ENCODE measurements around the gene SLC16A5.
A peak's percentile ranks its signal among the peaks of the same experiment; 100 is the strongest.

SLC16A5 gene

DNA sequence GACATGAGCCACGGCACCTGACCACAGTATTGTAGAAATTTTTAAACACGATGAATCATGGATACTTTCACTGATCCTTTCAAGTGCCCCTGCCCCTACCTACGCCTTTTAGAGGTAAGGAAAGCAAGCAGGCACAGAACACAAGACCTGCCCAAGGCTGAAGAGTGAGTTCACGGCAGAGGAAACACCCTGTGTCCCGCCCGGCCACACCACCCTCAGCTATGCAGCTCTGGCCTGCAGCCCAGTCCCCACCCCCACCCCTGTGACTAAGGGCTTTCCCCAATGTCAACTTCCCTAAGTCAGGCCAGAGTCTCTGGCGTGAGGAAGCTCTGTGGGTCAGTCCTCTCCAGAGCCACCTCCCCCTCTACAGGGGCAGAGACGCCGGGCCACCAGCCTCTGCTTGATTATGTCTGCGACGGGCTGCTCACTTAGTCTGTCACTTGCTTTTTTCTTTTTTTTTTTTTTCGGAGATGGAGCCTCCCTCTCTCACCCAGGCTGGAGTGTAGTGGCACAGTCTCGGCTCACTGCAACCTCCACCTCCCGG, 8.4 kb downstream of the SLC16A5 start:
- peaks cover 11% of the 10 kb centered on the region for H3K4me1 Mint-ChIP-seq
- no peaks in the 10 kb centered on the region for H3K27me3 Mint-ChIP-seq
- H3K4me3 Mint-ChIP-seq, result no peak overlapping the region
- ATAC-seq (replicated peaks; ENCODE audit: extremely low read depth, poor library complexity, severe bottlenecking) (no peak), DNase-seq (ENCODE audit: low spot score in 2 of 2) (no peak)
- no peak overlapping the region for H3K27ac Mint-ChIP-seq (ENCODE audit: low read depth)
- peaks cover 2% of the 10 kb centered on the region for H3K36me3 Mint-ChIP-seq (ENCODE audit: insufficient read depth)
- no peaks in the 10 kb centered on the region for H3K9me3 Mint-ChIP-seq

DNA sequence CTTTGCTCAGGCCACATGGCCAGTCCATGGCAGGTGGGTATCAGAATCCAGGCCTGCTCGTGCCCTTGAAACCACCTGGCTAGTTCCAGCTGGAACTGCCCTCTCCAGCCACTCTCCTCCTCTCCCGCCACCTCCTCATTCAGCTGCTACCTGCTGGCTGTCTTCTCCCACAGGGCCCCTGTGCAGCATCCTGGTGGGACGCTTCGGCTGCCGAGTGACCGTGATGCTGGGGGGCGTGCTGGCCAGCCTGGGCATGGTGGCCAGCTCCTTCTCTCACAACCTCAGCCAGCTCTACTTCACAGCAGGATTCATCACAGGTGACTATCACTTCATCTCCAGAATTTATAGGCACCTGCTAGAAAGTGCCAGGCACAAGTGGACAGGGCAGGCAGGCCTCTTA, 10.1 kb downstream of the SLC16A5 start:
- no peaks in the 10 kb centered on the region for H3K9me3 Mint-ChIP-seq
- H3K4me1 Mint-ChIP-seq, result no peaks in the 10 kb centered on the region
- H3K36me3 Mint-ChIP-seq (ENCODE audit: insufficient read depth), result peaks cover 2% of the 10 kb centered on the region
- DNase-seq (ENCODE audit: low spot score in 2 of 2), result no peak
- no peak overlapping the region for H3K4me3 Mint-ChIP-seq
- no peak overlapping the region for H3K27ac Mint-ChIP-seq (ENCODE audit: low read depth)
- H3K27me3 Mint-ChIP-seq, result no peaks in the 10 kb centered on the region
- no peak for ATAC-seq (replicated peaks; ENCODE audit: extremely low read depth, poor library complexity, severe bottlenecking)

DNA sequence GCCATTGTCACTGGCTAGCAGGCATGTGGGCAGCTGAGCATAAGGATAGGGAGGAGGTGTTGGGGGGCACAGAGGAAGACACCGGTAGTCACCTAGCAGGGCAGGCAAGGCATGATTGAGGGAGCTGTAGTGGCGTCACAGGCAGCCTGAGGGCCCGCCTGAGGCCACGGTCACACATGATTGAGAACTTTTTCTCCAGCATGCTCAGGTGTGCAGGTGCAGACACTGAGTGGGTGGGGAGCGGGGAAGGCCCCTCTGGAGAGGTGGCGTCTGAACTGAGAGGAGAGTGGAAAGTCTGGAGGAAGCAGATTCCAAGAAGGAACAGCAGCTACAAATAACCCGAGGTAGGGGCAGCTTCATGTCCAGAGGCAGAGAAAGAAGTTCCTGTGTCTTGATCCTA, 11.1 kb downstream of the SLC16A5 start:
- DNase-seq (ENCODE audit: low spot score in 2 of 2) (no peak), ATAC-seq (replicated peaks; ENCODE audit: extremely low read depth, poor library complexity, severe bottlenecking) (no peak)
- H3K4me3 Mint-ChIP-seq, result no peak overlapping the region
- H3K4me1 Mint-ChIP-seq, result no peaks in the 10 kb centered on the region
- peaks cover 2% of the 10 kb centered on the region for H3K36me3 Mint-ChIP-seq (ENCODE audit: insufficient read depth)
- H3K27ac Mint-ChIP-seq (ENCODE audit: low read depth), result no peak overlapping the region
- no peaks in the 10 kb centered on the region for H3K9me3 Mint-ChIP-seq
- H3K27me3 Mint-ChIP-seq, result no peaks in the 10 kb centered on the region

DNA sequence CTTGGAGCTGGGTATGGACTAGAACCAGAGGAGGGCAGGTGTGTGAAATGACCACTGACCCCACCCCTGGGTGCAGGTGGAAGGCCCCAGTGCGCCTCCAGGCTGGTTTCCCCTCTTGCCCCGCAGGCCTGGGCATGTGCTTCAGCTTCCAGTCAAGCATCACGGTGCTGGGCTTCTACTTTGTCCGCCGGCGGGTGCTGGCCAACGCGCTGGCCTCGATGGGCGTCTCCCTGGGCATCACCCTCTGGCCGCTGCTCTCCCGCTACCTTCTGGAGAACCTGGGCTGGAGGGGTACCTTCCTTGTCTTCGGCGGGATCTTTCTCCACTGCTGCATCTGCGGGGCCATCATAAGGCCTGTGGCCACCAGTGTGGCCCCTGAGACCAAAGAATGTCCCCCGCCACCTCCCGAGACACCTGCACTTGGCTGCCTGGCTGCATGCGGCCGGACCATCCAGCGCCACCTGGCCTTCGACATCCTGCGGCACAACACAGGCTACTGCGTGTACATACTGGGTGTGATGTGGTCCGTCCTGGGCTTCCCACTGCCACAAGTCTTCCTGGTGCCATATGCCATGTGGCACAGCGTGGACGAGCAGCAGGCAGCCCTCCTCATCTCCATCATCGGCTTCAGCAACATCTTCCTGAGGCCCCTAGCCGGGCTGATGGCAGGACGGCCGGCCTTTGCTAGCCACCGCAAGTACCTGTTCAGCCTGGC, 12.3 kb downstream of the SLC16A5 start:
- no peak for ATAC-seq (replicated peaks; ENCODE audit: extremely low read depth, poor library complexity, severe bottlenecking)
- Mint-ChIP-seq H3K36me3 (ENCODE audit: insufficient read depth) (no peaks in the 10 kb centered on the region), H3K9me3 (no peaks in the 10 kb centered on the region), H3K27me3 (no peaks in the 10 kb centered on the region), H3K27ac (ENCODE audit: low read depth) (no peak overlapping the region), H3K4me3 (no peak overlapping the region), H3K4me1 (no peaks in the 10 kb centered on the region)
- no peak for DNase-seq (ENCODE audit: low spot score in 2 of 2)

DNA sequence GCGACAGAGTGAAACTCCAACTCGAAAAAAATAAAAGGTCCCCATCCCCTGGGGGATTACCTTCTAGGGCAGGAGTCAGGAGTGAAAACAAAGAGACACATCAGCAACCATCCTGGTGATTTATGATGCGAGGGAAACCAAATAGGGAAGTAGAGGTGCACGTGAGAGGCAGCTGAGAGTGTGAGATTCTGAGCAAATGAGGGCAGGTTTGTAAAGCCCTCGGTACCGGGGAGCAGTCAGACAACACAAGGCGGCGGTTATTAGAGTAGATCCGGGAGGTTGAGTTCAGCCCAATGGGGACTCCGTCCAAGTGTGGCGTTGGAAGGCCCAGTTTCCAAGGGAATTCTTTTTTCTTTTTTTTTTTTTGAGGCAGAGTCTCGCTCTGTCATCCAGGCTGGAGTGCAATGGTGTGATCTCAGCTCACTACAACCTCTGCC, 14.6 kb downstream of the SLC16A5 start:
- Mint-ChIP-seq H3K9me3 (no peaks in the 10 kb centered on the region), H3K4me1 (no peaks in the 10 kb centered on the region), H3K27me3 (no peaks in the 10 kb centered on the region), H3K4me3 (no peak overlapping the region), H3K27ac (ENCODE audit: low read depth) (no peak overlapping the region), H3K36me3 (ENCODE audit: insufficient read depth) (no peaks in the 10 kb centered on the region)
- no peak for ATAC-seq (replicated peaks; ENCODE audit: extremely low read depth, poor library complexity, severe bottlenecking)
- DNase-seq (ENCODE audit: low spot score in 2 of 2), result no peak

DNA sequence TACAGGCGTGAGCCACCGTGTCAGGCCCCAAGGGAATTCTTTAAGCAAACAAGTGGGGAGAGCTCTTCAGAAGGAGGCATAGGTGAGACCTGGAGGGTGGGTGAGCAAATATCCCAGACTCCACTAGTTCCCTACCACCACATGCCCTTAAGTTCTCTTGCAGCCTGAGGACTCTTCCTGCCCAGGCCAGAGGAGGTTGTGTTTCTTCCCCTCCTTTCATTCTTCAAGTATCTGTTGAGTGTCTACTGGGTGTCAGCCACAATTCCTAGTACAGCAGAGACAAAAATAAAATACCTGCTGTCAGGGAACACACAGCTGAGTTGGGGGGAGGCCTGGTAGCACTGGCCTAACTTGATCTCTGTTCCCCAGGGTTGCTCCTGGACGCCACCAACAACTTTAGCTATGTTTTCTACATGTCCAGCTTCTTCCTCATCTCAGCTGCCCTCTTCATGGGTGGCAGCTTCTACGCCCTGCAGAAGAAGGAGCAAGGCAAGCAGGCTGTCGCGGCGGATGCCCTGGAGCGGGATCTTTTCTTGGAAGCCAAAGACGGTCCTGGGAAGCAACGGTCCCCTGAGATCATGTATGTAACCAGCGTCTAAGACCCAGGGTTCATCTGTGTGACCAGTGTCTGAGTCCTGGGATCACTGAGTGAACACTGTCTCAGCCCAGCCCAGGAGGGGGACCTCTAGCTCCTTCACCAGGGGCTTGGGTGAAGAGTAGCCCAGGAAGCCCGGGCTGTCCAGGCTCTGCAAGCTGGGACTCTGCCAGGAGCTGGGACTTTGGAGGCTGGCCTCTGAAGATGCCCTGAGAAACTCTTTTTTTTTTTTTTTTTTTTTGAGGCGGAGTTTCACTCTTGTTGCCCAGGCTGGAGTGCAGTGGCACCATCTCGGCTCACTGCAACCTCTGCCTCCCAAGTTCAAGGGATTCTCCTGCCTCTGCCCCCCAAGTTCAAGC, 16.1 kb downstream of the SLC16A5 start:
- Mint-ChIP-seq H3K27ac (ENCODE audit: low read depth) (no peak overlapping the region), H3K4me1 (peaks cover 1% of the 10 kb centered on the region), H3K27me3 (no peaks in the 10 kb centered on the region), H3K4me3 (no peak overlapping the region), H3K36me3 (ENCODE audit: insufficient read depth) (no peaks in the 10 kb centered on the region), H3K9me3 (no peaks in the 10 kb centered on the region)
- no peak for ATAC-seq (replicated peaks; ENCODE audit: extremely low read depth, poor library complexity, severe bottlenecking)
- DNase-seq (ENCODE audit: low spot score in 2 of 2), result no peak

DNA sequence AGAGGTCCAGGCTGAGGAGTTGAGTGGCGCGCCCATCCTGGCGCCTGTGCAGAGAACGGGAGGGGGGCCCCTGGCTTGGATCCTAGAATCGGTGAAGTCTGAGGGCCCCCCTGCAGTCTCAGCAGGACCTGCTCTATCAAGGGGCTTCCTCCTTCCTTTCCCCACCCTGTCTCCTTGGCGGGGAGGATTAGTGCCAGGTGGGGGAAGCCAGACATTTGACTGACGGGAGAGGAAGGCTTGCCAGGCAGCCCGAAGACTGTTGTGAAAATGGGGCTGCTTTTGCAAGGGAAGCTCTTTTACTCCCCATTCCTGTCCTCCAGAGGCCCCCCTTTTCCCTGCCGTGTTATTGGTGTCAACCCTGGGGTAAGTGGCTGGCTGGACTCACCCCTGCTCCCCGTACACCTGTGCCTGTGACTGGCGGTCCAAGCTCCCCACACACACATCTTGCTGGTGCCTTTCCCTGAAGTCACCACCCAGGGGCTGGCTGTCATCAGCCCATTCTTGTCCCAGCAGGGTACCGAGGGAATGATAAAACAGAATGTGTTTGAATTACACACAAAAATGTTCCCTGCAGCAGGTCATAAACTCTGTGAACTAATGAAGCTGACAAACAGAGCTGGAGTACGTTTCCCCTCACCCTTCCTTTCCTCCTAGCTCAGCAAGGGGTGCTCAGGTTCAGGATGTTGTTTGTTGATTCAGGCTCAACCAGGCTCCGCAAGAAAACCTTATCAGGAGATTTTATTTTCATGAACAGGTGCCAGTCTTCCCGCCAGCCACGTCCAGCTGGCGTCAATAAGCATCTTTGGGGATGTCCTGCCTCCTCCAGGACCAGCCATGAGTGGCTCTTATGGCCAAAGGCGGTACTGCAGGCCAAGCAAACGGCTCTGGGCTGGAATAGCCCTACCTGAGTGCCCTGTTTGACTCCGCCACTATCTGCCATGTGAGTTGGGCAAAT, 17.6 kb downstream of the SLC16A5 start:
- no peaks in the 10 kb centered on the region for H3K27me3 Mint-ChIP-seq
- no peaks in the 10 kb centered on the region for H3K36me3 Mint-ChIP-seq (ENCODE audit: insufficient read depth)
- DNase-seq (ENCODE audit: low spot score in 2 of 2) (no peak), ATAC-seq (replicated peaks; ENCODE audit: extremely low read depth, poor library complexity, severe bottlenecking) (no peak)
- no peak overlapping the region for H3K4me3 Mint-ChIP-seq
- no peak overlapping the region for H3K27ac Mint-ChIP-seq (ENCODE audit: low read depth)
- H3K9me3 Mint-ChIP-seq, result no peaks in the 10 kb centered on the region
- peaks cover 8% of the 10 kb centered on the region for H3K4me1 Mint-ChIP-seq

DNA sequence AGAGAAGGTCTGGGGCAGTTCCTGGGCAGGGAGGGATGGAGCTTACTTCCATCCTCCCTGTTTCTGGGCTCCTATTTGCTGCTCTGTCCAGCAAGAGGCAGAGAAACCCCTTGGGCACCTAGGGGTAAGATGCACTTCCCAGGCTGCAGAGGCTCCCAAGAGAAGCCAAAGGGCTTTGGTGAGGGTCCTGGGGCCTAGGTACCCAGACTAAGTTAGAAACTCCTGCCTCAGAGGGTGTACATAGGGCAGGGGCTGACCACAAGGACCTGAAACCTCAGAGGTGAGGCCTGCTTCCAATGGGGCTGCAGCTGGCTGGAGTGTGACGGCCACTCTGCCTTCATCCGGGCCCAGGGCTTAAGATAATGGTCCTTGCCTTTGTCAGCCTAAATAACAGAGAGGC, 20.4 kb downstream of the SLC16A5 start:
- ATAC-seq (replicated peaks; ENCODE audit: extremely low read depth, poor library complexity, severe bottlenecking) (no peak), DNase-seq (ENCODE audit: low spot score in 2 of 2) (no peak)
- H3K4me1 Mint-ChIP-seq, result peaks cover 20% of the 10 kb centered on the region
- peaks cover 2% of the 10 kb centered on the region for H3K36me3 Mint-ChIP-seq (ENCODE audit: insufficient read depth)
- H3K27me3 Mint-ChIP-seq, result no peaks in the 10 kb centered on the region
- H3K9me3 Mint-ChIP-seq, result no peaks in the 10 kb centered on the region
- H3K4me3 Mint-ChIP-seq, result peak overlapping the region; percentile 77
- H3K27ac Mint-ChIP-seq (ENCODE audit: low read depth), result no peak overlapping the region

DNA sequence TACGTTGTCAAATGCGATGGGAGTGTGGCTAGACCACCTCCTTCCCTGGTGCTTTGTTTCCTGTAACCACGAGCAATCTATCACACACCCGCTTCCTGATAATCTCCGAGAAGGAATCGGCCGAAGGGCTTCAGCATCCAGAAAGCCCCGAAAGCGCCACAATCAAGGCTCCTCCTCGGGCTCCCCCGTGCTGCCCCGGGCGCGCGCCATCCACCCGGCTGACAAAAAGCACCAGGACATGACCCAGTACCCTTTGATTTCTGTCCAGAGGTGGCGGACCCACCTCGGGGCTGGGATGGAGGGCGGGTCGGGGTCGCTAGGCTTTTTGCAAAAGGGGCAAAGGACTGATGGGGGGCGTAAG, 21.3 kb downstream of the SLC16A5 start:
- Mint-ChIP-seq H3K4me3 (peak overlapping the region; percentile 77), H3K27ac (ENCODE audit: low read depth) (peak overlapping the region; percentile 38), H3K9me3 (no peaks in the 10 kb centered on the region), H3K27me3 (no peaks in the 10 kb centered on the region), H3K36me3 (ENCODE audit: insufficient read depth) (peaks cover 3% of the 10 kb centered on the region), H3K4me1 (peaks cover 26% of the 10 kb centered on the region)
- no peak for ATAC-seq (replicated peaks; ENCODE audit: extremely low read depth, poor library complexity, severe bottlenecking)
- DNase-seq (ENCODE audit: low spot score in 2 of 2), result no peak

DNA sequence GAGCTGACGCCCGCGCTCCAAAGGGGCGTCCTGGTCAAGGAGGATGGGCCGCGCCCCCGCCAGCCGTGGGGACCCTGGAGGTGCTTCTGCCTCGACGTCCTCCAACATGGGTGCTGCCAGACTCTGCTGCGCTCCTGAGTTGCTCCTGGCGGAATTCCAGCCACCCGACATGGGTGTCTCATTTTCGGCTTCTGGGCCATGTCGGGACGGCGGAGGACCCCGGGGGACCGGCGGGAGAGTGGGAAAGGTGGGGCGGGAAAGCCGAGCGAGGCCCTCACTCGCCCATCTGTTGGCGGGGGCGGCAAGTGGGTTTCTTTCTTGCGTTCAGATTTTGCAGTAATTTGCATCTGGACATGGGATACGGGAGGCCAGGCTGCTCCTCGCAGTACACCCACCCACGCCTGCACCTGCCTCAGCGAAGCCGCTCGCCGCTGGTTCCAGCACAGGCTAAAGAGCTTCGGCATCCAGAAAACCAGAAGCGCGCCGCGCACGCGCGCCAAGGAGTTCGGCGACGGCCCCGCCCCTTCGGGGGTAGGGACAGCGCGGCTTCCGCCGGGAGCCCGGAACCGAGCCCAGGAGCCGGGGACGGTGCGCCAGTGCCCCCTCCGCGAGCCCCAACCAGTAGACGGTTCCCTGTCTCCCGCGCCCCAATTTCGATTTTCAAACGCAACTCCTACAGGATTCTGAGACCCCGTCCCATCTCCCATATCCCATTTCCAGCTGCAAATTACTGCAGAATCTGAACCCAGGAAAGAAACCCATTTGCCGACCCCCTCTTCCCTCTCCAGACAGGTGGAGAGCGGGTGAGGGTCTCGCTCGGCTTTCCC, 21.9 kb downstream of the SLC16A5 start, which contains the start of gene ARMC7:
ARMC7 (plus strand) TSS at position 563 of the 827 bp plus-strand sequence. CDS start 320 bp downstream, outside the sequence.
- peak within 1 kb of the TSS; percentile 77 for H3K4me3 Mint-ChIP-seq
- H3K4me1 Mint-ChIP-seq, result peaks cover 32% of the 10 kb centered on the region
- H3K27ac Mint-ChIP-seq (ENCODE audit: low read depth), result peak within 1 kb of the TSS; percentile 38
- H3K36me3 Mint-ChIP-seq (ENCODE audit: insufficient read depth), result peaks cover 4% of the 10 kb centered on the region
- ATAC-seq (replicated peaks; ENCODE audit: extremely low read depth, poor library complexity, severe bottlenecking) (peak; percentile 73), DNase-seq (ENCODE audit: low spot score in 2 of 2) (peak; percentile 83 to 86)
- no peaks in the 10 kb centered on the region for H3K9me3 Mint-ChIP-seq
- H3K27me3 Mint-ChIP-seq, result no peaks in the 10 kb centered on the region

DNA sequence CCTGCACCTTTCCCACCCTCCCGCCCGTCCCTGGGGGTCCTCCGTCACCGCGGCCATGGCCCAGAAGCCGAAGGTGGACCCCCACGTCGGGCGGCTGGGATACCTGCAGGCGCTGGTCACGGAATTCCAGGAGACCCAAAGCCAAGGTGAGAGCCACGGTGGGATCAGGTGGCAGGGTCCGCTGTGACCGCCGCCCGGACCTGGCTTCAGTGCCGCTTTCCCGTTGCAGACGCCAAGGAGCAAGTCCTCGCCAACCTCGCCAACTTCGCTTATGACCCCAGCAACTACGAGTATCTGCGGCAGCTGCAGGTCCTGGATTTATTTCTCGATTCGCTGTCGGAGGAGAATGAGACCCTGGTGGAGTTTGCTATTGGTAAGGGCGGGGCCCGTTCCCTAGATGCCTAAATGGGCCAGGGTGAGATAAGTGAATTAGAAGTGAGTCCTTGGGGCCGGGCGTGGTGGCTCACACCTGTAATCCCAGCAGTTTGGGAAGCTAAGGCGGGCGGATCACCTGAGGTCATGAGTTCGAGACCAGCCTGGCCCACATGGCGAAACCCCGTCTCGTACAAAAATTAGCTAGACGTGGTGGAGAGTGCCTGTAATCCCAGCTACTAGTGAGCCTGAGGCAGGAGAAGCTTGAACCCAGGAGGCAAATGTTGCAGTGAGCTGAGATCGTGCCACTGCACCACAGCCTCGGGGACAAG, 22.6 kb downstream of the SLC16A5 start:
- H3K9me3 Mint-ChIP-seq, result no peaks in the 10 kb centered on the region
- H3K36me3 Mint-ChIP-seq (ENCODE audit: insufficient read depth), result peaks cover 8% of the 10 kb centered on the region
- no peaks in the 10 kb centered on the region for H3K27me3 Mint-ChIP-seq
- H3K4me3 Mint-ChIP-seq, result peak overlapping the region; percentile 77
- ATAC-seq (replicated peaks; ENCODE audit: extremely low read depth, poor library complexity, severe bottlenecking) (peak; percentile 13), DNase-seq (ENCODE audit: low spot score in 2 of 2) (no peak)
- peaks cover 37% of the 10 kb centered on the region for H3K4me1 Mint-ChIP-seq
- H3K27ac Mint-ChIP-seq (ENCODE audit: low read depth), result peak overlapping the region; percentile 32

Data from central memory CD8-positive, alpha-beta T cell (primary cell).